Mesenteric fat pad (tissue), 1 donor: ENCODE measurements around the gene PAPPA2. TPM values are rescaled to one million over a fixed set of nuclear protein-coding genes. Genes with fewer than 3 reads are reported as not detected.

Experiments used
- DNase-seq: peaks from one replicate; pipeline ENCODE4 v3.0.0-alpha.2; 2020; ENCODE audit warnings: low spot score
- total RNA-seq: library from RNA; stranded (reverse); fragmentation: NEBNext Ultra II Directional; extraction: Animal tissue kit (Norgen Biotek cat#: 25700); gene quantifications from one replicate; pipeline ENCODE4 v1.2.1, GENCODE V29; 2021
- donor health status: DM: yes; HTN: yes; CAD: no.

The PAPPA2 gene
- total RNA-seq, 1 donor from 2014 or later: 0.48 TPM

GRCh38 chr1:176799327-176799726 is 336.4 kb downstream of the PAPPA2 start:
- DNase-seq: no peak

GRCh38 chr1:176800978-176801513 is 338.1 kb downstream of the PAPPA2 start:
- DNase-seq: no peak

GRCh38 chr1:176801514-176802020 is 338.6 kb downstream of the PAPPA2 start:
- DNase-seq: no peak

GRCh38 chr1:176802316-176802715 is 339.3 kb downstream of the PAPPA2 start:
- DNase-seq: no peak

- no peak for DNase-seq
These were observed 340.1 kb downstream of the PAPPA2 start for GRCh38 chr1:176803042-176803441.

- no peak for DNase-seq
These were observed 340.6 kb downstream of the PAPPA2 start for GRCh38 chr1:176803596-176803995.

GRCh38 chr1:176809292-176809691 is 346.3 kb downstream of the PAPPA2 start:
- DNase-seq: no peak

- no peak for DNase-seq
These were observed 348.7 kb downstream of the PAPPA2 start for GRCh38 chr1:176811511-176812288.

- no peak for DNase-seq
These were observed 352.6 kb downstream of the PAPPA2 start for GRCh38 chr1:176815621-176816020.

GRCh38 chr1:176816232-176816631 is 353.3 kb downstream of the PAPPA2 start:
- DNase-seq: no peak

- no peak for DNase-seq
These were observed 357.5 kb downstream of the PAPPA2 start for GRCh38 chr1:176820391-176821031.

GRCh38 chr1:176826265-176826664 is 363.3 kb downstream of the PAPPA2 start:
- DNase-seq: no peak

GRCh38 chr1:176829261-176829660 is 366.3 kb downstream of the PAPPA2 start:
- DNase-seq: no peak

GRCh38 chr1:176831150-176831549 is 368.2 kb downstream of the PAPPA2 start:
- no peak for DNase-seq

- no peak for DNase-seq
These were observed 374.7 kb downstream of the PAPPA2 start for GRCh38 chr1:176837708-176838107.

- no peak for DNase-seq
These were observed 375.5 kb downstream of the PAPPA2 start for GRCh38 chr1:176838276-176838995.

GRCh38 chr1:176839216-176839615 is 376.2 kb downstream of the PAPPA2 start:
- DNase-seq: no peak

GRCh38 chr1:176841238-176841637 is 378.3 kb downstream of the PAPPA2 start:
- no peak for DNase-seq

GRCh38 chr1:176843352-176844297 is 380.6 kb downstream of the PAPPA2 start:
- no peak for DNase-seq

- DNase-seq: no peak
These were observed 384.1 kb downstream of the PAPPA2 start for GRCh38 chr1:176847052-176847451.

GRCh38 chr1:176849281-176849680 is 386.3 kb downstream of the PAPPA2 start:
- DNase-seq: no peak
